Breast epithelium (tissue), 3 donors: ENCODE results near the gene CHST2.

Experiments used
- POLR2A ChIP-seq: fragments of 450-650 bp; IDR thresholded peaks from one replicate; pipeline ENCODE4 v1.6.1; 2016; ENCODE audit warnings: antibody characterized with exemption, mild to moderate bottlenecking, moderate library complexity
- TF ChIP-seq, protein P1 (sequence below), 3 donors: fragments of 450-650 bp; IDR thresholded peaks; one replicate each; pipeline ENCODE4 v1.5.1; 2016 to 2017; ENCODE audit warnings: antibody characterized with exemption in 3 of 3, mild to moderate bottlenecking in 3 of 3, moderate library complexity in 3 of 3

DNA sequence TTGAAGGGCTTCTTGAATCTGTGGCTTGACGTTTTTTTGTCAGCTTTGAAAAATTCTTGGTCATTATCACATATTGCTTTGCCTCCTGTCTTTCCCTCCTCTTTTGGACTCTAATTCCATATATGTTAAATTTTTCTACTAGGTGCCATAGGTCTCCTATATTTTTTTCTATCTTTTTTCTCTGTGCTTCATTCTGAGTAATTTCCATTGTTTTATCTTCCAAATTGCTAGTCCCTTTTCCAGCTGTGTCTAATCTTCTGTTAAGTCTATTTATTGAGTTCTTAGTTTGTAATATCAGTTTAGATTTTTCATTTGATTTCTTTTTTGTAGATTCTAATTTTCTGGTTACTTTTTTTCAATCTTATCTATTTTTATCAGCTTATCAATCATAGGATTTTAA is 53.7 kb downstream of the CHST2 start:
- TF ChIP-seq, protein P1, sequence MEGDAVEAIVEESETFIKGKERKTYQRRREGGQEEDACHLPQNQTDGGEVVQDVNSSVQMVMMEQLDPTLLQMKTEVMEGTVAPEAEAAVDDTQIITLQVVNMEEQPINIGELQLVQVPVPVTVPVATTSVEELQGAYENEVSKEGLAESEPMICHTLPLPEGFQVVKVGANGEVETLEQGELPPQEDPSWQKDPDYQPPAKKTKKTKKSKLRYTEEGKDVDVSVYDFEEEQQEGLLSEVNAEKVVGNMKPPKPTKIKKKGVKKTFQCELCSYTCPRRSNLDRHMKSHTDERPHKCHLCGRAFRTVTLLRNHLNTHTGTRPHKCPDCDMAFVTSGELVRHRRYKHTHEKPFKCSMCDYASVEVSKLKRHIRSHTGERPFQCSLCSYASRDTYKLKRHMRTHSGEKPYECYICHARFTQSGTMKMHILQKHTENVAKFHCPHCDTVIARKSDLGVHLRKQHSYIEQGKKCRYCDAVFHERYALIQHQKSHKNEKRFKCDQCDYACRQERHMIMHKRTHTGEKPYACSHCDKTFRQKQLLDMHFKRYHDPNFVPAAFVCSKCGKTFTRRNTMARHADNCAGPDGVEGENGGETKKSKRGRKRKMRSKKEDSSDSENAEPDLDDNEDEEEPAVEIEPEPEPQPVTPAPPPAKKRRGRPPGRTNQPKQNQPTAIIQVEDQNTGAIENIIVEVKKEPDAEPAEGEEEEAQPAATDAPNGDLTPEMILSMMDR (IDR thresholded peaks at IDR 0.05): no peak
- no peak for TF ChIP-seq POLR2A
